ENCODE results near the gene CPE.

DNA sequence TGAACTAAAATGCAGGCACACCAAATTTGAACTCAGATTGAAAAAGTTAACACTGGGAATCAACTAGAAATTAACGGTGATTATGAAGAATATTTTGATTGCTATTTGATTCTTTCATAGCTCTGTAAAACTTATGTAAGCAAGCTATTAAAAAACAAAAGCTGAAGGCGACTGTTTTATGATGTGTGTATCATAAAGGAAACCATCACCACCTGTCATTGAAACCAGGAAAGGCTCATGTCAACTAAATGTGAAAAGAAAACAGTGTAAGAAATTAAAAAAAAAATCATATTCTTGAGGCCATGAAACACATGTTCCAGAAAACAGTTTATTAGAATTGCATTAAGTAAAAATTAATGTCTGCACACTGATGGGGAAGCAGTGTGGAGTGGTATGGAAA is 24.2 kb downstream of the CPE start:
- TF ChIP-seq POLR2A (IDR thresholded peaks at IDR 0.05) = no peak
- TF ChIP-seq, protein P1, sequence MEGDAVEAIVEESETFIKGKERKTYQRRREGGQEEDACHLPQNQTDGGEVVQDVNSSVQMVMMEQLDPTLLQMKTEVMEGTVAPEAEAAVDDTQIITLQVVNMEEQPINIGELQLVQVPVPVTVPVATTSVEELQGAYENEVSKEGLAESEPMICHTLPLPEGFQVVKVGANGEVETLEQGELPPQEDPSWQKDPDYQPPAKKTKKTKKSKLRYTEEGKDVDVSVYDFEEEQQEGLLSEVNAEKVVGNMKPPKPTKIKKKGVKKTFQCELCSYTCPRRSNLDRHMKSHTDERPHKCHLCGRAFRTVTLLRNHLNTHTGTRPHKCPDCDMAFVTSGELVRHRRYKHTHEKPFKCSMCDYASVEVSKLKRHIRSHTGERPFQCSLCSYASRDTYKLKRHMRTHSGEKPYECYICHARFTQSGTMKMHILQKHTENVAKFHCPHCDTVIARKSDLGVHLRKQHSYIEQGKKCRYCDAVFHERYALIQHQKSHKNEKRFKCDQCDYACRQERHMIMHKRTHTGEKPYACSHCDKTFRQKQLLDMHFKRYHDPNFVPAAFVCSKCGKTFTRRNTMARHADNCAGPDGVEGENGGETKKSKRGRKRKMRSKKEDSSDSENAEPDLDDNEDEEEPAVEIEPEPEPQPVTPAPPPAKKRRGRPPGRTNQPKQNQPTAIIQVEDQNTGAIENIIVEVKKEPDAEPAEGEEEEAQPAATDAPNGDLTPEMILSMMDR (IDR thresholded peaks at IDR 0.05) = no peak

Measured in vagina (tissue), 2 donors.